A673 (cell line): ENCODE data around the gene MLPH. TPM values are rescaled to one million over a fixed set of nuclear protein-coding genes. Genes with fewer than 3 reads are reported as not detected.

Experiments used
- BruUV-seq: library from RNA; stranded (reverse); fragments of 400-500 nt; replicated peaks from 2 replicates; lab custom pipeline; 2021; lab: Mats Ljungman, UMichigan
- CTCF ChIA-PET: fragments of 300-600 bp; sonication (Branson Sonifier 250); formaldehyde crosslinking; loops from one replicate; lab custom pipeline; 2022; ENCODE audit warnings: antibody characterized with exemption; lab: Charles Lee
- POLR2A ChIA-PET: fragments of 300-600 bp; sonication (Branson Sonifier 250); formaldehyde crosslinking; loops from one replicate; lab custom pipeline; 2022; ENCODE audit warnings: antibody characterized with exemption; ENCODE audit not compliant: low non-redundant PET; lab: Charles Lee
- DNase-seq: peaks from one replicate; pipeline ENCODE4 v3.0.0-alpha.2; 2015; ENCODE audit warnings: low spot score
- H3K27ac ChIP-seq: fragments of 200-600 bp; sonication (generic); 2 replicates; pipeline ENCODE4 v1.5.1; 2016; ENCODE audit warnings: mixed run types, low read depth, mild to moderate bottlenecking, mixed read lengths, antibody characterized with exemption, low read length; ENCODE audit not compliant: poor library complexity, severe bottlenecking
- H3K27me3 ChIP-seq: fragments of 200-600 bp; sonication (generic); replicated peaks from 2 replicates; pipeline ENCODE4 v1.6.1; 2017; ENCODE audit warnings: mixed run types, low read depth, mild to moderate bottlenecking, mixed read lengths, antibody characterized with exemption, low read length; ENCODE audit not compliant: insufficient read depth, poor library complexity
- H3K36me3 ChIP-seq: fragments of 200-600 bp; sonication (generic); 2 replicates; pipeline ENCODE4 v1.6.1; 2016; ENCODE audit warnings: mixed run types, mild to moderate bottlenecking, mixed read lengths, antibody characterized with exemption, low read length; ENCODE audit not compliant: insufficient read depth, poor library complexity, severe bottlenecking
- H3K4me1 ChIP-seq: fragments of 200-600 bp; sonication (generic); 2 replicates; pipeline ENCODE4 v1.6.1; 2017; ENCODE audit warnings: mixed run types, mild to moderate bottlenecking, mixed read lengths, antibody characterized with exemption, low read length; ENCODE audit not compliant: insufficient read depth, poor library complexity, severe bottlenecking
- H3K4me3 ChIP-seq: fragments of 200-600 bp; sonication (generic); 2 replicates; pipeline ENCODE4 v1.5.1; 2016; ENCODE audit warnings: low read depth, mixed run types, mild to moderate bottlenecking, mixed read lengths, low read length; ENCODE audit not compliant: poor library complexity, severe bottlenecking
- H3K9me3 ChIP-seq: fragments of 200-600 bp; sonication (generic); 2 replicates; pipeline ENCODE4 v1.6.1; 2016; ENCODE audit warnings: mixed run types, low read depth, mild to moderate bottlenecking, mixed read lengths, antibody characterized with exemption, low read length; ENCODE audit not compliant: poor library complexity, severe bottlenecking
- CTCF ChIP-seq: fragments of 300-800, 200-600 bp; sonication (generic); conservative IDR thresholded peaks from 2 replicates; pipeline ENCODE4 v1.5.1; 2017; ENCODE audit warnings: low read depth, mild to moderate bottlenecking, antibody characterized with exemption, low read length, moderate library complexity, mixed read lengths
- EZH2 ChIP-seq: fragments of 200-600 bp; sonication (generic); IDR thresholded peaks from 2 replicates; pipeline ENCODE4 v1.6.1; 2017; ENCODE audit warnings: borderline replicate concordance, low read depth, mild to moderate bottlenecking, mixed read lengths, antibody characterized with exemption, low read length; ENCODE audit not compliant: poor library complexity, severe bottlenecking
- intact Hi-C: fragments of 100-400 bp; cut with micrococcal nuclease; formaldehyde crosslinking; loops from one replicate; pipeline ENCODE4 v1.10.0; 2022; ENCODE audit not compliant: unreplicated experiment
- total RNA-seq: library from RNA; stranded (reverse); gene quantifications from 2 replicates; pipeline ENCODE4 v1.2.3, GENCODE V29; 2021

Gene MLPH
- total RNA-seq, 1 experiment from 2014 or later, result not detected

DNA sequence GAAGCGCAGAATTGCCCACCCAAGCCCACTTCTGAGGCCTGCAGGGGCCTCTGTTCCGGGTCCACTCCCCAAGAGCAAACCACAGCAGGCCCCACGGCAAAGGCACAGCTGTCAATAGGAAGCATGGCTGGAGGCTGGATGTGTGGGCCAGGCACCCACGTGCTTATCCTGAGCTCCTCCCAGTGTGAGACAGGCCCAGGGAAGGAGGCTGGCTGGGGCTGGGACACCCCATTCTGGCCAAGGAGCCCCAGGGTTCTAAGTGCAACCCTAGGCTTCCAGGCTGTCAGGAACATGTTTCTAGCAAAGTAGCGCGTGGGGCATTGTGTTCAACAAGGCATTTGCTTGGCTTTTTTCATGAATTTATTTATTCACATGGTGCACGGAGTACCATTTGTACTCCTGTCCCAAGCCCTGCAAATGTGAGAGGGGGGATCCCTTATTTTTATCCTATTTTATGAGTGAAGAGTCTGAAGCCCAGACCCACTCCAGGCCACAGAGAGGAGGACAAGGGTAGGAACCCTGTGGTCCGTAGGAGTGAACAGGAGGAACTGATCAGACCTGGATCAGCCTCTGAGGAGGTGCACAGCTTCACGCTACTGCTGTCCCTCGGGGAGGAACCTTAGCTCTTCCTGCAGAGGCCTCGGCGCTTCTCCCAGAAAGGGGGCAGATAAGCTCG lies 109.6 kb downstream of the MLPH start:
- no peak overlapping the region for H3K4me3 ChIP-seq
- TF ChIP-seq EZH2, result no peak
- TF ChIP-seq CTCF, result no peak
- POLR2A ChIA-PET, result no interaction called here
- BruUV-seq, result no TSS peak
- H3K4me1 ChIP-seq, result peaks cover 23% of the 10 kb centered on the region
- no peaks in the 10 kb centered on the region for H3K9me3 ChIP-seq
- H3K36me3 ChIP-seq, result no peaks in the 10 kb centered on the region
- CTCF ChIA-PET, result no interaction called here
- no peak overlapping the region for H3K27ac ChIP-seq
- intact Hi-C loops, result no loop called here
- no peak for DNase-seq
- no peaks in the 10 kb centered on the region for H3K27me3 ChIP-seq

DNA sequence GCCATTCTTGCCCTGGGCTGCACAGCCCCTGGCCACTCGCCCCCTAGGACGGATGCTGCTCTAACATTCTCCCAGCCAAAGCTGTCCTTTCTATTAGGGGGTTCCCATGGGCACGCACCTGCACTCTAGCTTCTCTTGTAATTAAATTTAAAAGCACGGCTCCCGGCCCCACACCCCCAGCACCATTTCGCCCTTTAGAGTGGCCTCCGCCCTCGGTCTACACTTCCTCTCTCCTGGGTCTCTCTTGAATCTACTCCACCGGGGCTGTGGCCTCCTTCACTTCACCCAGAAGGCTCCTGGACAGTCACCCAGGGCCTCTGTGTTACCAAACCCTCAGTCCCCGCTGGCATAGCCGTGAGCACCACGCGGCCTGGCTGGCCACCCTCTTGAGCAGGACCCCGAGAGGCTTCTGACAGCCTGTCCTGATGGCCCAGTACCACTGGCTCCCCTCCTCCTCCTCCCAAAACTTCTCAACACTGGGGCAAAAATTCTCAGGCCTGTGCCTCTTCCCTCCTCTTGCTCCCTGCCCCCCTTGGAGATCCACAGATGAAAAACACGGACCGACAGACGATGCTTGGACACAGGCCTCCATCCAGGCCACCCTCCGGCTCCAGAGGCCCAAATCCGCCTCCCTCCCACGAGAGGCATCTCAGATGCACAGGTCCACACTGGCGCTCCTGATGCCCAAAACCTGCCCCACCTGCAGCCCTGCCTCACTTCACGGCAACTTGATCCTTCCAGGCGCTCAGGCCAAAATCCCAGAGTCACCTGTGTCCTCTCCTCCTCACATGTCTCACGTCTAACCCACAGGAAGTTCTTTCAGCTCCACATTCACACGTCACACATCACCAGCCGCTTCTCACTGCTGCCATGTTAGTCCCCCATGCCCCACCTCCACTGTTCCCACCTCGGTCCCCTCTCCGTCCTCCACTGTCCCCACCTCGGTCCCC lies 110.4 kb downstream of the MLPH start:
- ChIA-PET CTCF (no interaction called here), POLR2A (no interaction called here)
- H3K4me3 ChIP-seq, result no peak overlapping the region
- no peaks in the 10 kb centered on the region for H3K27me3 ChIP-seq
- H3K9me3 ChIP-seq, result no peaks in the 10 kb centered on the region
- TF ChIP-seq CTCF, result no peak
- TF ChIP-seq EZH2, result no peak
- peaks cover 23% of the 10 kb centered on the region for H3K4me1 ChIP-seq
- no peaks in the 10 kb centered on the region for H3K36me3 ChIP-seq
- no peak for DNase-seq
- no peak overlapping the region for H3K27ac ChIP-seq
- no TSS peak for BruUV-seq
- intact Hi-C loops, result no loop called here

GRCh38 chr2:237598468-237599208 lies 111.6 kb downstream of the MLPH start:
- ChIA-PET POLR2A (no interaction called here), CTCF (no interaction called here)
- H3K36me3 ChIP-seq, result no peaks in the 10 kb centered on the region
- H3K4me1 ChIP-seq, result peaks cover 30% of the 10 kb centered on the region
- H3K4me3 ChIP-seq, result no peak overlapping the region
- BruUV-seq, result no TSS peak
- no peaks in the 10 kb centered on the region for H3K27me3 ChIP-seq
- H3K27ac ChIP-seq, result no peak overlapping the region
- intact Hi-C loops, result no loop called here
- no peak for DNase-seq
- TF ChIP-seq EZH2 (no peak), CTCF (no peak)
- no peaks in the 10 kb centered on the region for H3K9me3 ChIP-seq
